ENCODE measurements around the gene CUL1.

CUL1 gene

GRCh38 chr7:148747274-148747673, 48.6 kb downstream of the CUL1 start:
- no peak overlapping the region for H3K4me3 ChIP-seq (ENCODE audit: low read depth, low read length, poor library complexity, severe bottlenecking)
- H3K36me3 ChIP-seq (ENCODE audit: insufficient read depth, low read length) = peaks cover 22% of the 10 kb centered on the region
- TF ChIP-seq EZH2 (IDR thresholded peaks at IDR 0.05; ENCODE audit: borderline replicate concordance, low read length) (no peak), CTCF (IDR thresholded peaks at IDR 0.05; ENCODE audit: low read length) (peak; percentile 56; the same call in 1 of the 2 replicates)
- H3K27ac ChIP-seq (ENCODE audit: low read depth, low read length, poor library complexity, severe bottlenecking) = no peak overlapping the region
- no peaks in the 10 kb centered on the region for H3F3A ChIP-seq (ENCODE audit: insufficient read depth, low read length)
- no peak overlapping the region for H3K9ac ChIP-seq (ENCODE audit: low read length)
- 0 out of 2 replicates have a peak, but pooled peaks cover 4% of the 10 kb centered on the region for H3K9me3 ChIP-seq (ENCODE audit: low read length)
- no peaks in the 10 kb centered on the region for H3K4me1 ChIP-seq (ENCODE audit: insufficient read depth, low read length, severe bottlenecking)
- no peaks in the 10 kb centered on the region for H3K27me3 ChIP-seq (ENCODE audit: insufficient read depth, low read length)
- no peaks in the 10 kb centered on the region for H3K79me2 ChIP-seq (ENCODE audit: insufficient read depth, low read length)
- no peaks in the 10 kb centered on the region for H3K9me2 ChIP-seq (ENCODE audit: low read depth, low read length)
- H2AFZ ChIP-seq (ENCODE audit: low read length) = no peak overlapping the region
- no peaks in the 10 kb centered on the region for H4K20me1 ChIP-seq (ENCODE audit: insufficient read depth, low read length)
- no peak overlapping the region for H3K4me2 ChIP-seq (ENCODE audit: low read length)

GRCh38 chr7:148750442-148751355, 52.0 kb downstream of the CUL1 start:
- Histone ChIP-seq H2AFZ (ENCODE audit: low read length) (no peak overlapping the region), H4K20me1 (ENCODE audit: insufficient read depth, low read length) (no peaks in the 10 kb centered on the region), H3F3A (ENCODE audit: insufficient read depth, low read length) (no peaks in the 10 kb centered on the region), H3K9me2 (ENCODE audit: low read depth, low read length) (no peaks in the 10 kb centered on the region), H3K4me1 (ENCODE audit: insufficient read depth, low read length, severe bottlenecking) (no peaks in the 10 kb centered on the region), H3K4me3 (ENCODE audit: low read depth, low read length, poor library complexity, severe bottlenecking) (no peak overlapping the region), H3K27me3 (ENCODE audit: insufficient read depth, low read length) (no peaks in the 10 kb centered on the region), H3K4me2 (ENCODE audit: low read length) (no peak overlapping the region), H3K79me2 (ENCODE audit: insufficient read depth, low read length) (no peaks in the 10 kb centered on the region), H3K9me3 (ENCODE audit: low read length) (no peaks in the 10 kb centered on the region), H3K9ac (ENCODE audit: low read length) (no peak overlapping the region), H3K27ac (ENCODE audit: low read depth, low read length, poor library complexity, severe bottlenecking) (no peak overlapping the region), H3K36me3 (ENCODE audit: insufficient read depth, low read length) (peaks cover 14% of the 10 kb centered on the region)
- TF ChIP-seq CTCF (IDR thresholded peaks at IDR 0.05; ENCODE audit: low read length) = no peak
- TF ChIP-seq EZH2 (IDR thresholded peaks at IDR 0.05; ENCODE audit: borderline replicate concordance, low read length) = no peak

GRCh38 chr7:148753224-148753623, 54.5 kb downstream of the CUL1 start:
- H3K9me3 ChIP-seq (ENCODE audit: low read length) = no peaks in the 10 kb centered on the region
- H3K27me3 ChIP-seq (ENCODE audit: insufficient read depth, low read length) = no peaks in the 10 kb centered on the region
- no peak overlapping the region for H3K27ac ChIP-seq (ENCODE audit: low read depth, low read length, poor library complexity, severe bottlenecking)
- no peak overlapping the region for H3K4me2 ChIP-seq (ENCODE audit: low read length)
- H4K20me1 ChIP-seq (ENCODE audit: insufficient read depth, low read length) = no peaks in the 10 kb centered on the region
- H3K9me2 ChIP-seq (ENCODE audit: low read depth, low read length) = no peaks in the 10 kb centered on the region
- no peak for TF ChIP-seq EZH2 (IDR thresholded peaks at IDR 0.05; ENCODE audit: borderline replicate concordance, low read length)
- TF ChIP-seq CTCF (IDR thresholded peaks at IDR 0.05; ENCODE audit: low read length) = no peak
- no peaks in the 10 kb centered on the region for H3K4me1 ChIP-seq (ENCODE audit: insufficient read depth, low read length, severe bottlenecking)
- H3K4me3 ChIP-seq (ENCODE audit: low read depth, low read length, poor library complexity, severe bottlenecking) = no peak overlapping the region
- no peaks in the 10 kb centered on the region for H3K79me2 ChIP-seq (ENCODE audit: insufficient read depth, low read length)
- H2AFZ ChIP-seq (ENCODE audit: low read length) = no peak overlapping the region
- H3K36me3 ChIP-seq (ENCODE audit: insufficient read depth, low read length) = peaks cover 35% of the 10 kb centered on the region
- no peaks in the 10 kb centered on the region for H3F3A ChIP-seq (ENCODE audit: insufficient read depth, low read length)
- no peak overlapping the region for H3K9ac ChIP-seq (ENCODE audit: low read length)

Data from OCI-LY1 (cell line).